Activated CD4-positive, alpha-beta T cell treated with anti-CD3 and anti-CD28 coated beads for 1 hour (primary cell): ENCODE measurements around the gene LRG1.

Experiments used
- DNase-seq: peaks from one replicate; pipeline ENCODE4 v3.0.0-alpha.2; 2020

LRG1 gene

DNA sequence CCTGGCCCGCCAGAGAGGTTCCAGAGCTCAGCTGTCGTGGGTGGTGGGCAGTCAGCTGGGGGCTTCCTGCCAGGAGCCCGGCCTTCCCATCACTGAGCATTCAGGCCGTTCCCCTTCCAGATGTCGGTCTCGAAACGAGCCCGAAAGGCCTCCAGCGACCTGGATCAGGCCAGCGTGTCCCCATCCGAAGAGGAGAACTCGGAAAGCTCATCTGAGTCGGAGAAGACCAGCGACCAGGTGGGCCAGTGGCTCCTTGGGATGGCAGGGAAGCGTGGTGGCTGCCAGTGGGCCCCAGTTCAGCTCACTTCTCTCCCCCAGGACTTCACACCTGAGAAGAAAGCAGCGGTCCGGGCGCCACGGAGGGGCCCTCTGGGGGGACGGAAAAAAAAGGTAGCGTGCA lies 48.4 kb downstream of the LRG1 start:
- no peak for DNase-seq

GRCh38 chr19:4488496-4488895 lies 51.3 kb downstream of the LRG1 start:
- no peak for DNase-seq

GRCh38 chr19:4487572-4487971 lies 52.3 kb downstream of the LRG1 start:
- DNase-seq: no peak
